ENCODE data around the gene SERTM1.

DNA sequence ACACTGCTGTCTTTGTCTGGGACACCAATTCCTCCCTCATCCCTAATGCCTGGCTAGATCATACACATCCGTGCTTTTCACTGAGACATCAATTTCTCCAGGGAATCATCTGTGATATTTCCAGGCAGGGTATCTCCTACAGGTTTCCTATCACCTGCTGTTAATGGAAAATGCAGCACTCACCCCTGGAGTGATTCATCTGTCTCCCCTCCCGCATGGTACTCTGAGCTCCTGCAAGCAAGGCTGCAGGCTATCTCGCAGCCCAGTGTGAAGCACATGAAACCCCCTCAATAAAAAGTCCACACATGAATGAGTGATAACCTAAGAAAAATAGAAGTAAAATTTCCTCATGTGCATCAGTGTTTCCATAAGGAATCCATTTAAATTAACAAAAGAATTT, 38.5 kb downstream of the SERTM1 start:
- TF ChIP-seq, protein P1, sequence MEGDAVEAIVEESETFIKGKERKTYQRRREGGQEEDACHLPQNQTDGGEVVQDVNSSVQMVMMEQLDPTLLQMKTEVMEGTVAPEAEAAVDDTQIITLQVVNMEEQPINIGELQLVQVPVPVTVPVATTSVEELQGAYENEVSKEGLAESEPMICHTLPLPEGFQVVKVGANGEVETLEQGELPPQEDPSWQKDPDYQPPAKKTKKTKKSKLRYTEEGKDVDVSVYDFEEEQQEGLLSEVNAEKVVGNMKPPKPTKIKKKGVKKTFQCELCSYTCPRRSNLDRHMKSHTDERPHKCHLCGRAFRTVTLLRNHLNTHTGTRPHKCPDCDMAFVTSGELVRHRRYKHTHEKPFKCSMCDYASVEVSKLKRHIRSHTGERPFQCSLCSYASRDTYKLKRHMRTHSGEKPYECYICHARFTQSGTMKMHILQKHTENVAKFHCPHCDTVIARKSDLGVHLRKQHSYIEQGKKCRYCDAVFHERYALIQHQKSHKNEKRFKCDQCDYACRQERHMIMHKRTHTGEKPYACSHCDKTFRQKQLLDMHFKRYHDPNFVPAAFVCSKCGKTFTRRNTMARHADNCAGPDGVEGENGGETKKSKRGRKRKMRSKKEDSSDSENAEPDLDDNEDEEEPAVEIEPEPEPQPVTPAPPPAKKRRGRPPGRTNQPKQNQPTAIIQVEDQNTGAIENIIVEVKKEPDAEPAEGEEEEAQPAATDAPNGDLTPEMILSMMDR (IDR thresholded peaks at IDR 0.05): no peak
- no peak for TF ChIP-seq POLR2A (IDR thresholded peaks at IDR 0.05)
